ENCODE results near the gene GLI1. TPM values are rescaled to one million over a fixed set of nuclear protein-coding genes. Genes with fewer than 3 reads are reported as not detected.
A peak's percentile ranks its signal among the peaks of the same experiment; 100 is the strongest.

GLI1 gene
- total and polyA plus RNA-seq, 11 donors: 0.08 to 2.6 (median 0.83) TPM

DNA sequence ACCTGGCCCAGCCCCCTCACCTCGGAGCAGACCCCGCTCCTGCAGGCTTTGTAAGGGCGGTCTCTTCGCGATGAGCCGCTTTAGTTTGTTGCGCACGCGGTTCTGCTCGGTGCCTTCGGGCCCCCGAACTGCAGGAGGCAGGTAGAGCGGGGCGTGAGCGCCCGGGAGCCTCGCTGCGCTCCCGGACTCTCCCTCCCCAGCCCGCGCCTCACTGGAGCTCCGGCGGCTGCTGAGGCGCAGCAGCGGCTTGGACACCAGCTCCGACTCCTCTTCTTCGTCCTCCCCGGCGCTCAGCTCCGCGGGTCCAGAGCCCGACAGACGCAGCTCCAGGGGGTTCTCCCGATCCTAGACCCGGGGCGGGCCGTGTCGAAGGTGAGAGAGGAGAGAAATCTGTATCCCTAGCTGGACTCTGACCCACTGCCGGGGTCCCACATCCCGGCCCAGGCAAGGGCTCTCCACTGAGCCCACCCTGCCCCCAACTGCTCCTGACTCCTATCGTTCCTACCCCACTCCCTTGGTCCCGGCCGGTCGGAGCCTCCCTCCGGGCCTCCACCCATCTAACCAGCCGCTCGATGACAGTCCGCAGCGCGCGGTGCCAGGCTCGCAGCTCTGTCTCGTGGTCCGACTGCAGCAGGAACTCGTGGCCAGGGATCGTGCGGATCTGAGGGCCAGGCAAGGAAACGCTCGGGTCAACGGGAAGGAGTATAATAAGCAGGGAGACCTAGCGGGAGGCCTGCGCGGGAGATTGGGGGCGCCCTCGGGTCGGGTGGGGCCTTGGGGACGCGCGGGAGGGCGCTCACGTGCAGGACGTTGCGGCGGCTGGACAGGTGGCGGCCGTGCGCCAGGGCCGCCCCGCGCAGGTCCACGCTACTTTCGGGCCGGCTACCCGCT is 15.9 kb downstream of the GLI1 start:
- intact Hi-C loops (cut with DNase I): no loop called here
- Histone ChIP-seq H3K27me3 (peaks cover 14 to 63% (median 39%) of the 10 kb centered on the region in 9 donors), H3K27ac (peak overlapping the region in 1 of 12 donors; percentile 94), H3K4me1 (peaks cover 0 to 50% (median 15%) of the 10 kb centered on the region in 12 donors), H3K36me3 (peaks cover 0 to 48% (median 0%) of the 10 kb centered on the region in 9 donors), H3K9me3 (no peaks in the 10 kb centered on the region), H3K4me3 (peak overlapping the region; percentile 6 to 68 (median 39))
- 5 to 12% (median 10%) methylated on average over 55 to 84 of the region's 84 CpGs for WGBS, 4 donors
- ATAC-seq (peak in 3 of 4 donors; percentile 32 to 38 (median 35)), DNase-seq (peak in 1 of 5 donors; percentile 23)
- TF ChIP-seq CTCF (IDR thresholded peaks at IDR 0.05) (no peak), POLR2A (IDR thresholded peaks at IDR 0.05) (no peak)

- no peak for DNase-seq
- WGBS, 4 donors: 19 to 58% (median 25%) methylated on average over 10 to 29 of the region's 29 CpGs
- Histone ChIP-seq H3K4me3 (peak overlapping the region in 11 of 12 donors; percentile 6 to 68 (median 40)), H3K9me3 (no peaks in the 10 kb centered on the region), H3K4me1 (peaks cover 0 to 57% (median 15%) of the 10 kb centered on the region in 12 donors), H3K27me3 (peaks cover 14 to 63% (median 37%) of the 10 kb centered on the region in 9 donors), H3K36me3 (peaks cover 0 to 40% (median 0%) of the 10 kb centered on the region in 9 donors), H3K27ac (peak overlapping the region in 4 of 12 donors; percentile 18 to 94 (median 54))
- intact Hi-C loops (cut with DNase I): no loop called here
- TF ChIP-seq POLR2A (IDR thresholded peaks at IDR 0.05) (no peak), CTCF (IDR thresholded peaks at IDR 0.05) (peak in 1 of 12 donors; percentile 35)
- ATAC-seq: peak in 1 of 4 donors; percentile 7
Measured at GRCh38 chr12:57476162-57476992, 16.8 kb downstream of the GLI1 start.

DNA sequence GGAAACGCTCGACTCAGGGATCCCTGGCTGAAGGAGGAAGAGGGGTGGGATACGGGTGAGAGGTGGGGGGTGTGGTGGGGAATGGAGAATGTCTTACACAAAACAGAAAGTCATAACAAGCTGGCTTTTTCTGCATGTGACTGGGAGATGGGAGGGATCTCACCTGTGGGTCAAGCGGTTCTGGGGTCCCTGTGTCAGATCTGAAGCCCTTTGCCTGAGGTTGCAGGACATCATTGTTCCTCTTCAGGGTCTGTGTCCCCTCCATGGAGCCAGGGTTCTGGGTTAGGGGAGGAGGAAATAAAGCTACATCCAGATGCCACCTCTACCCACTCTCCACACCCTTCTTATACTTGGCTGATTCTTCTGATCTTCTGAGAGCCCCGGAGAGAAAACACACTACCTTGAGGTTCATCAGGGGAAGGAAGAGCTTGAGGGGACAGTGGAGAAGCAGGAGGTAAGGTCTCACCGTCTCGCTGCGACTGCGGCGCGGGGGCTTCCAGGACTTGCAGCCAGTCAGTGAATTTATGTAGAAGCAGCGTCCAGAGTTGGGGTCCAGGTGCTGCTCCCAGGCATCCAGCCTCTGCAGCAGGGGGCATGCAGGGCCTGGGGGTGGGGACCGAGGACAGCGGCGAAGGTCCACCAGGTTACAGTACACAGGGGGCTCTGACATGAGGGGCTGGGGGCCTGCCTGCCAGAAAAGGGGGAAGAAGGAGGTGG is 17.6 kb downstream of the GLI1 start:
- Histone ChIP-seq H3K27ac (peak overlapping the region in 8 of 12 donors; percentile 18 to 94 (median 39)), H3K9me3 (no peaks in the 10 kb centered on the region), H3K27me3 (peaks cover 14 to 63% (median 35%) of the 10 kb centered on the region in 9 donors), H3K4me3 (peak overlapping the region in 10 of 12 donors; percentile 8 to 68 (median 40)), H3K36me3 (peaks cover 0 to 32% (median 0%) of the 10 kb centered on the region in 9 donors), H3K4me1 (peaks cover 0 to 57% (median 15%) of the 10 kb centered on the region in 12 donors)
- intact Hi-C loops (cut with DNase I): no loop called here
- no peak for ATAC-seq
- DNase-seq: no peak
- 76 to 92% (median 85%) methylated on average over 15 of the region's 15 CpGs for WGBS, 4 donors
- TF ChIP-seq POLR2A (IDR thresholded peaks at IDR 0.05) (no peak), CTCF (IDR thresholded peaks at IDR 0.05) (no peak)
